HEK293 (cell line): Measurements from ENCODE around the gene MYD88.

Source experiments
- TCF7L2 ChIP-seq: IDR thresholded peaks from 2 replicates; pipeline ENCODE4 v1.6.1; 2011; ENCODE audit warnings: low read depth, mild to moderate bottlenecking, inconsistent platforms, low read length, moderate library complexity, borderline replicate concordance
- ZNF16 ChIP-seq: fragments of 450-650 bp; formaldehyde crosslinking; IDR thresholded peaks from 2 replicates; pipeline ENCODE4 v1.5.1; 2016; ENCODE audit warnings: low read depth, missing biosample characterization, missing genetic modification characterization
- TF ChIP-seq, protein P1 (sequence below): fragments of 450-650 bp; formaldehyde crosslinking; IDR thresholded peaks from 2 replicates; pipeline ENCODE4 v1.5.1; 2016; ENCODE audit warnings: missing biosample characterization, missing genetic modification characterization

DNA sequence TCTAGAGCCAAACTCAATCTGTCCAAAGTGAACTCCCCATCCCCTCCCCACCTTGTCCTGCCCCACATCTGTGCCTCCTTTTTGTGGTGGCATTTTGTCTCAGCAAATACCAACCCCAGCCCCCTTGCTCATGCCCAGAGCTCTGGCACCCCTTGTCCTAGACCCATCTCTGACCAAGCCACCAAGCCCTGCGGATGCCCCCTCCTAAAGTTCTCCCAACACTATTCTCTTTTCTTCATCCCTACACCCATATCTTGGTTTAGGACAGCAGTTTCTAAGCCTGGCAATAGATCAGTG, 19.3 kb upstream of the MYD88 start:
- TF ChIP-seq, protein P1, sequence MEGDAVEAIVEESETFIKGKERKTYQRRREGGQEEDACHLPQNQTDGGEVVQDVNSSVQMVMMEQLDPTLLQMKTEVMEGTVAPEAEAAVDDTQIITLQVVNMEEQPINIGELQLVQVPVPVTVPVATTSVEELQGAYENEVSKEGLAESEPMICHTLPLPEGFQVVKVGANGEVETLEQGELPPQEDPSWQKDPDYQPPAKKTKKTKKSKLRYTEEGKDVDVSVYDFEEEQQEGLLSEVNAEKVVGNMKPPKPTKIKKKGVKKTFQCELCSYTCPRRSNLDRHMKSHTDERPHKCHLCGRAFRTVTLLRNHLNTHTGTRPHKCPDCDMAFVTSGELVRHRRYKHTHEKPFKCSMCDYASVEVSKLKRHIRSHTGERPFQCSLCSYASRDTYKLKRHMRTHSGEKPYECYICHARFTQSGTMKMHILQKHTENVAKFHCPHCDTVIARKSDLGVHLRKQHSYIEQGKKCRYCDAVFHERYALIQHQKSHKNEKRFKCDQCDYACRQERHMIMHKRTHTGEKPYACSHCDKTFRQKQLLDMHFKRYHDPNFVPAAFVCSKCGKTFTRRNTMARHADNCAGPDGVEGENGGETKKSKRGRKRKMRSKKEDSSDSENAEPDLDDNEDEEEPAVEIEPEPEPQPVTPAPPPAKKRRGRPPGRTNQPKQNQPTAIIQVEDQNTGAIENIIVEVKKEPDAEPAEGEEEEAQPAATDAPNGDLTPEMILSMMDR (tag by site-specific recombination): no peak
- TF ChIP-seq TCF7L2: no peak
- TF ChIP-seq ZNF16 (tag by site-specific recombination): no peak
